H9 (cell line): ENCODE measurements around the gene FAM114A1. TPM values are rescaled to one million over a fixed set of nuclear protein-coding genes. Genes with fewer than 3 reads are reported as not detected.

ENCODE experiments used
- DNase-seq: peaks from one replicate; pipeline ENCODE4 v3.0.0-alpha.2; 2017
- H2AFZ ChIP-seq: one replicate; pipeline ENCODE4 v1.6.1; 2013; ENCODE audit warnings: mild to moderate bottlenecking, low read length, control low read depth, moderate library complexity
- H2AK5ac ChIP-seq: 2 replicates; pipeline ENCODE4 v1.6.1; 2013; ENCODE audit warnings: low read length, control low read depth, mixed read lengths; ENCODE audit not compliant: insufficient read length
- H2BK120ac ChIP-seq: one replicate; pipeline ENCODE4 v1.6.1; 2013; ENCODE audit warnings: low read depth, mild to moderate bottlenecking, low read length, control low read depth, inconsistent platforms; ENCODE audit not compliant: poor library complexity, severe bottlenecking
- H2BK12ac ChIP-seq: 2 replicates; pipeline ENCODE4 v1.6.1; 2013; ENCODE audit warnings: low read length, control low read depth, mixed read lengths, low read depth; ENCODE audit not compliant: insufficient read length
- H2BK15ac ChIP-seq: 2 replicates; pipeline ENCODE4 v1.6.1; 2013; ENCODE audit warnings: low read depth, low read length, control low read depth
- H2BK20ac ChIP-seq: one replicate; pipeline ENCODE4 v1.6.1; 2013; ENCODE audit warnings: low read depth, mild to moderate bottlenecking, low read length, control low read depth, inconsistent platforms; ENCODE audit not compliant: poor library complexity, severe bottlenecking
- H2BK5ac ChIP-seq: 2 replicates; pipeline ENCODE4 v1.6.1; 2013; ENCODE audit warnings: low read length, control low read depth, mixed read lengths; ENCODE audit not compliant: insufficient read length
- H3K14ac ChIP-seq: 2 replicates; pipeline ENCODE4 v1.6.1; 2013; ENCODE audit warnings: low read length, control low read depth; ENCODE audit not compliant: insufficient read depth
- H3K18ac ChIP-seq: 2 replicates; pipeline ENCODE4 v1.6.1; 2013; ENCODE audit warnings: low read depth, mild to moderate bottlenecking, mixed read lengths, low read length, control low read depth; ENCODE audit not compliant: insufficient read length
- H3K23ac ChIP-seq: 2 replicates; pipeline ENCODE4 v1.6.1; 2013; ENCODE audit warnings: low read length, control low read depth, mixed read lengths, low read depth; ENCODE audit not compliant: insufficient read length
- H3K23me2 ChIP-seq: 2 replicates; pipeline ENCODE4 v1.6.1; 2013; ENCODE audit warnings: low read depth, mild to moderate bottlenecking, mixed read lengths, low read length, control low read depth; ENCODE audit not compliant: insufficient read length, poor library complexity, severe bottlenecking
- H3K27ac ChIP-seq: 2 replicates; pipeline ENCODE4 v1.5.1; 2013; ENCODE audit warnings: low read length, control low read depth, mixed read lengths, low read depth; ENCODE audit not compliant: insufficient read length
- H3K27me3 ChIP-seq: 2 replicates; pipeline ENCODE4 v1.6.1; 2013; ENCODE audit warnings: low read length, control low read depth, inconsistent platforms; ENCODE audit not compliant: insufficient read depth
- H3K4ac ChIP-seq: 2 replicates; pipeline ENCODE4 v1.6.1; 2013; ENCODE audit warnings: low read depth, mild to moderate bottlenecking, control low read depth, inconsistent platforms, low read length, moderate library complexity
- H3K4me1 ChIP-seq: 2 replicates; pipeline ENCODE4 v1.6.1; 2013; ENCODE audit warnings: low read length, control low read depth, inconsistent platforms; ENCODE audit not compliant: insufficient read depth
- H3K4me2 ChIP-seq: 2 replicates; pipeline ENCODE4 v1.6.1; 2013; ENCODE audit warnings: low read length, control low read depth, mixed read lengths; ENCODE audit not compliant: insufficient read length, insufficient read depth
- H3K56ac ChIP-seq: 2 replicates; pipeline ENCODE4 v1.6.1; 2013; ENCODE audit warnings: low read depth, mild to moderate bottlenecking, mixed read lengths, low read length, control low read depth; ENCODE audit not compliant: insufficient read length
- H3K79me1 ChIP-seq: 2 replicates; pipeline ENCODE4 v1.6.1; 2013; ENCODE audit warnings: low read depth, mild to moderate bottlenecking, moderate library complexity, low read length, control low read depth, inconsistent platforms; ENCODE audit not compliant: insufficient read depth, poor library complexity, severe bottlenecking
- H3K79me2 ChIP-seq: 2 replicates; pipeline ENCODE4 v1.6.1; 2013; ENCODE audit warnings: low read length, control low read depth, inconsistent platforms; ENCODE audit not compliant: insufficient read depth
- H3K9ac ChIP-seq: 2 replicates; pipeline ENCODE4 v1.6.1; 2013; ENCODE audit warnings: low read length, control low read depth, mixed read lengths; ENCODE audit not compliant: insufficient read length; ENCODE audit errors: extremely low read depth
- H3K9me3 ChIP-seq: one replicate; pipeline ENCODE4 v1.6.1; 2013; ENCODE audit warnings: low read depth, low read length, inconsistent platforms; ENCODE audit not compliant: control insufficient read depth
- H3T11ph ChIP-seq: one replicate; pipeline ENCODE4 v1.6.1; 2013; ENCODE audit warnings: mild to moderate bottlenecking, low read length, control low read depth, inconsistent platforms
- H4K20me1 ChIP-seq: one replicate; pipeline ENCODE4 v1.6.1; 2013; ENCODE audit not compliant: control insufficient read depth, insufficient read length, insufficient read depth
- H4K5ac ChIP-seq: 2 replicates; pipeline ENCODE4 v1.6.1; 2013; ENCODE audit warnings: low read depth, mild to moderate bottlenecking, mixed read lengths, low read length, control low read depth; ENCODE audit not compliant: insufficient read length
- H4K8ac ChIP-seq: replicated peaks from 2 replicates; pipeline ENCODE4 v1.6.1; 2013; ENCODE audit warnings: low read length, control low read depth, mixed read lengths, low read depth; ENCODE audit not compliant: insufficient read length
- H4K91ac ChIP-seq: 2 replicates; pipeline ENCODE4 v1.6.1; 2013; ENCODE audit warnings: low read depth, mild to moderate bottlenecking, moderate library complexity, mixed read lengths, low read length, control low read depth; ENCODE audit not compliant: insufficient read length
- H3K27ac Mint-ChIP-seq, 3 experiments: 2 replicates in 2 of 3; 3 replicates in 1 of 3; pipeline ENCODE4 v1.8.0; 2020 to 2021; ENCODE audit warnings: mixed read lengths in 3 of 3, mild to moderate bottlenecking in 1 of 3, moderate library complexity in 1 of 3
- H3K27me3 Mint-ChIP-seq: 2 replicates; pipeline ENCODE4 v1.8.0; 2021; ENCODE audit warnings: low read depth, mild to moderate bottlenecking, moderate library complexity, mixed read lengths
- H3K36me3 Mint-ChIP-seq, 3 experiments: 2 replicates in 2 of 3; 3 replicates in 1 of 3; pipeline ENCODE4 v1.8.0; 2020 to 2021; ENCODE audit warnings: low read depth in 3 of 3, mixed read lengths in 3 of 3; ENCODE audit not compliant: insufficient read depth in 1 of 3
- H3K4me1 Mint-ChIP-seq, 2 experiments: 2 replicates each; pipeline ENCODE4 v1.8.0; 2020; ENCODE audit warnings: mixed read lengths in 2 of 2
- H3K4me3 Mint-ChIP-seq, 2 experiments: 2 replicates in 1 of 2; 3 replicates in 1 of 2; pipeline ENCODE4 v1.8.0; 2020 to 2021; ENCODE audit warnings: mild to moderate bottlenecking in 2 of 2, mixed read lengths in 2 of 2, moderate library complexity in 1 of 2
- H3K9me3 Mint-ChIP-seq, 2 experiments: 2 replicates in 1 of 2; 3 replicates in 1 of 2; pipeline ENCODE4 v1.8.0; 2020; ENCODE audit warnings: mild to moderate bottlenecking in 2 of 2, mixed read lengths in 2 of 2, moderate library complexity in 1 of 2
- CTCF ChIP-seq: fragments of 200-600 bp; sonication (generic); conservative IDR thresholded peaks from 3 replicates; pipeline ENCODE4 v1.8.0; 2021; ENCODE audit warnings: antibody characterized with exemption, mild to moderate bottlenecking
- WGBS: extraction: QIAGEN DNeasy Blood & Tissue Kit; methylation state at CpG from one replicate; pipeline ENCODE4 v1.1.7; 2013; ENCODE audit warnings: missing lambda C conversion rate, low lambda C conversion rate, mixed read lengths; ENCODE audit not compliant: insufficient read length; ENCODE audit errors: extremely low coverage; 5-methylcytosine and 5-hydroxymethylcytosine counted together
- total RNA-seq: library from RNA; stranded (reverse); gene quantifications from 2 replicates; pipeline ENCODE4 v1.2.1, GENCODE V29; 2021

Gene FAM114A1
- total RNA-seq, 1 experiment from 2014 or later: 9.9 TPM

GRCh38 chr4:38982361-38983095 is 114.9 kb downstream of the FAM114A1 start:
- Mint-ChIP-seq H3K27ac (no peak overlapping the region), H3K27me3 (no peaks in the 10 kb centered on the region; the same call in 1 of the 2 replicates), H3K9me3 (no peaks in the 10 kb centered on the region), H3K4me3 (no peak overlapping the region), H3K36me3 (no peaks in the 10 kb centered on the region), H3K4me1 (peaks cover 12 to 14% of the 10 kb centered on the region in 2 experiments)
- no peak overlapping the region for H4K91ac ChIP-seq
- WGBS: no CpG with 5 or more reads among the region's 5 CpGs
- H3K27me3 ChIP-seq: no peaks in the 10 kb centered on the region
- no peak overlapping the region for H4K8ac ChIP-seq
- no peak overlapping the region for H2BK20ac ChIP-seq
- no peak overlapping the region for H2AFZ ChIP-seq
- no peak for DNase-seq
- no peak overlapping the region for H2BK12ac ChIP-seq
- H3K4ac ChIP-seq: no peak overlapping the region
- no peak overlapping the region for H3K14ac ChIP-seq
- H4K20me1 ChIP-seq: no peaks in the 10 kb centered on the region
- H3K27ac ChIP-seq: no peak overlapping the region
- H3K9me3 ChIP-seq: no peaks in the 10 kb centered on the region
- H3K4me2 ChIP-seq: no peak overlapping the region
- H2BK5ac ChIP-seq: no peak overlapping the region
- H3K23me2 ChIP-seq: no peaks in the 10 kb centered on the region
- no peak for TF ChIP-seq CTCF
- H3K4me1 ChIP-seq: no peaks in the 10 kb centered on the region; the same call in 1 of the 2 replicates
- no peak overlapping the region for H3K56ac ChIP-seq
- no peak overlapping the region for H2AK5ac ChIP-seq
- no peak overlapping the region for H4K5ac ChIP-seq
- H3K23ac ChIP-seq: no peak overlapping the region
- H3K18ac ChIP-seq: no peak overlapping the region
- H3K79me2 ChIP-seq: no peaks in the 10 kb centered on the region
- H2BK120ac ChIP-seq: no peak overlapping the region
- H2BK15ac ChIP-seq: no peak overlapping the region
- H3K9ac ChIP-seq: no peak overlapping the region
- no peak overlapping the region for H3T11ph ChIP-seq
- no peaks in the 10 kb centered on the region for H3K79me1 ChIP-seq
